Hepatic stellate cell (primary cell): ENCODE data around the gene SLC29A3.

ENCODE experiments used
- DNase-seq: peaks from one replicate; pipeline ENCODE4 v3.0.0; 2011; ENCODE audit warnings: low spot score

SLC29A3 gene

GRCh38 chr10:71392791-71393781 is 74.0 kb downstream of the SLC29A3 start:
- DNase-seq, result no peak

- DNase-seq, result no peak
Observed at GRCh38 chr10:71393841-71394475, 74.9 kb downstream of the SLC29A3 start.

GRCh38 chr10:71394926-71395562 is 76.0 kb downstream of the SLC29A3 start:
- DNase-seq, result no peak

- no peak for DNase-seq
Observed at GRCh38 chr10:71395621-71396020, 76.6 kb downstream of the SLC29A3 start.

GRCh38 chr10:71396084-71396710 is 77.1 kb downstream of the SLC29A3 start:
- DNase-seq, result no peak

GRCh38 chr10:71396711-71397295 is 77.7 kb downstream of the SLC29A3 start, which contains the start of gene CDH23:
CDH23 (plus strand) TSS chr10:71396920; CDS start chr10:71439832, 42,912 bp downstream.
- no peak for DNase-seq

- no peak for DNase-seq
Observed at GRCh38 chr10:71397296-71398212, 78.5 kb downstream of the SLC29A3 start.

- no peak for DNase-seq
Observed at GRCh38 chr10:71398976-71399375, 79.9 kb downstream of the SLC29A3 start.

- DNase-seq, result no peak
Observed at GRCh38 chr10:71399946-71400345, 80.9 kb downstream of the SLC29A3 start.

GRCh38 chr10:71401056-71401455 is 82.0 kb downstream of the SLC29A3 start:
- no peak for DNase-seq

GRCh38 chr10:71402005-71402404 is 82.9 kb downstream of the SLC29A3 start:
- DNase-seq, result no peak

GRCh38 chr10:71404503-71405295 is 85.6 kb downstream of the SLC29A3 start:
- no peak for DNase-seq

- no peak for DNase-seq
Observed at GRCh38 chr10:71406878-71407277, 87.8 kb downstream of the SLC29A3 start.

GRCh38 chr10:71408436-71409225 is 89.6 kb downstream of the SLC29A3 start:
- DNase-seq, result no peak

- DNase-seq, result no peak
Observed at GRCh38 chr10:71409516-71410104, 90.6 kb downstream of the SLC29A3 start.
